ENCODE measurements around the gene PLAAT3.
A peak's percentile ranks its signal among the peaks of the same experiment; 100 is the strongest.
"Not testable (repeated sequence)": the region's sequence is repeated elsewhere in the genome, so short reads cannot be mapped to it uniquely, and the experiment has no call there.

The PLAAT3 gene

DNA sequence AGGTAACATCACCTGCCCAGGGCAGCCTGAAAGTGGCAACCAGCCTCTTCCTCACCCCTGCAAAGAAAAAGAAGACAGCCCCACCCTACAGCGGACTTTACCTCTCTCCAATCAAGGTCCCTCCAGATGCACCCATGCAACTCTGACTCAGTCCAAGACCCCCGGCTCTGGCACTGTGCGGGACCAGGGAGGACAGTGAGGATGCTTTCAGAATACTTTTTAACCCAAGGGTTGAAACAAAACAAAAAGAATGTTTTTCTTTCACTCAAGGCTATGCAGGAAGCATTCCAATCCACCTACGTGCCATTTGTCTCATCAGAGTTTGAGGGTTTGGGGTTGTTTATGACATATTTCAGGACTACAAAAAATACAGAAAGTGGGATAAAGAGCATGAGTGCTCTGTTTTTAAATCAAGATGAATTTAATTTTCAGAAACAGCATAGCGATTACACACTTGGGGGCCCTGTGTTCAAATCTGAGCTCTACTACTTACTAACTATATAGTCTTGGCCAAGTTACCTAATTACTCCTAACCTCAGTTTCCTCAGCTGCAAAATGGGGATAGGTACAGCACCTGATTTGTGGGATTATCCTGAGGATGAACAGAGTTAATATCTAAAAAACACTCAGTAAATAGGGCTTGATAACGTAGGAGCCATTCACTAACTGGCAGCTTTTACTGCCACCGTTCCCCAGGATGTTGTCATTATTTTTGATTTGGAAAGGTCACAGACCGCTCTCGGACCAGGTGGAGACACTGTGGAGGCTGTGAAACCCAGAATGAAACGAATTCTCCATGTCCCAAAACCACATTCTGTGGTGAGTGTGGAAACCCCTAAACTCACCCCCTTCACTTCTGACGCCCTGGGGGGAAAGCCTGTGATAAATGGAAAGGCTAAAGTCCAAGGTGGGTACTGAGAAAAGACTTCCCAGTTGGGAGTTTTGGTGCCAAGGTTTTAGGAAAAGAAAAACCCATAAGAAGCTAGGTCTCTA lies 5.6 kb downstream of the PLAAT3 start:
- DNase-seq (ENCODE audit: low spot score) = no peak

DNA sequence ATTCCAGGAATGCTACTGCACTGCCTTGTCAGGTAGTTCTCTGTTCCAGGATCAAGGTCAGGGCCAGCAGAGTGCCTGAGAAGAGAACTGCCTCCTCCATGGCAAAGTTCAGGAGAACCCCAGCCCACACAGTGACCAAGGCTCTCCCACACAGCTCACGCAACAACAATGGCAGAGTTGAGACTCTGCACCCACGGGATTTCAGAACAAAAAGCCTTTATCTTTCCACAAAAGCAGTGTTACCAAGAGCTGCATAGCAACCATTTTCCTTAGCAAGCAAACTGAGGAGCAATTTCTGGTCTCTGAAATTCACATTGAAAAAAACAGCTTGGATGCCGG lies 11.1 kb downstream of the PLAAT3 start:
- DNase-seq (ENCODE audit: low spot score) = no peak

DNA sequence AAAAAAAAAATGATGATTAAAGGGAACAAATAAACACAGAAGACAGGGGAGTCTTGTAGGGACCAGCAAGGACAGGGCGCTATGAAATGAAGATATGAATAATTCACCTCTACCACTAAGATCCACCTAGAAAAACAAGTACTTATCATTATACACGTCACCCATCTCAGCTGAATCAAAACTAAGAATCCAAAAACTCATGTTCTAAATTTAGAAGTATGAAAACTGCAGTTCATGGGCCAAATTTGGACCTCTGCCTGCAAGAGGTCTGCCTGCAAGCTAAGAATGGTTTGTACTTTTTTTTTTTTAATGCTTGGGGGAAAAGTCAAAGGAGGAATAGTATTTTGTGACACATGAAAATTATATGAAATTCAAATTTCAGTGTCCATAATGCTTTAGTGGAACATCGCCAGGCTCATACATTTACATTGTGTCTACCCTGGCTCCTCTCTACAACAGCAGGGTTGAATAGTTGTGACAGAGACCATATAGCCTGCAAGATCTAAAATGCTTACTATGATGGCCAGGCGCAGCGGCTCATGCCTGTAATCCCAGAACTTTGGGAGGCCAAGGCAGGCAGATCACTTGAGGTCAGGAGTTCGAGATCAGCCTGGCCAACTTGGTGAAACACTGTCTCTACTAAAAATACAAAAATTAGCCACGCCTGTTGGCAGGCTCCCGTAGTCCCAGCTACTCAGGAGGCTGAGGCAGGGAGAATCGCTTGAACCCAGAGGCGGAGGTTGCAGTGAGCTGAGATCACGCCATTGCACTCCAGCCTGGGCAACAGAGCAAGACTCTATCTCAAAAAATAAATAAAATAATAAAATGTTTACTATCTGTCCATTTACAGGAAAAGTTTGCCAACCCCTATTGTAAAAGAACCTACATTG lies 11.7 kb downstream of the PLAAT3 start:
- not testable (repeated sequence) for DNase-seq (ENCODE audit: low spot score)

DNA sequence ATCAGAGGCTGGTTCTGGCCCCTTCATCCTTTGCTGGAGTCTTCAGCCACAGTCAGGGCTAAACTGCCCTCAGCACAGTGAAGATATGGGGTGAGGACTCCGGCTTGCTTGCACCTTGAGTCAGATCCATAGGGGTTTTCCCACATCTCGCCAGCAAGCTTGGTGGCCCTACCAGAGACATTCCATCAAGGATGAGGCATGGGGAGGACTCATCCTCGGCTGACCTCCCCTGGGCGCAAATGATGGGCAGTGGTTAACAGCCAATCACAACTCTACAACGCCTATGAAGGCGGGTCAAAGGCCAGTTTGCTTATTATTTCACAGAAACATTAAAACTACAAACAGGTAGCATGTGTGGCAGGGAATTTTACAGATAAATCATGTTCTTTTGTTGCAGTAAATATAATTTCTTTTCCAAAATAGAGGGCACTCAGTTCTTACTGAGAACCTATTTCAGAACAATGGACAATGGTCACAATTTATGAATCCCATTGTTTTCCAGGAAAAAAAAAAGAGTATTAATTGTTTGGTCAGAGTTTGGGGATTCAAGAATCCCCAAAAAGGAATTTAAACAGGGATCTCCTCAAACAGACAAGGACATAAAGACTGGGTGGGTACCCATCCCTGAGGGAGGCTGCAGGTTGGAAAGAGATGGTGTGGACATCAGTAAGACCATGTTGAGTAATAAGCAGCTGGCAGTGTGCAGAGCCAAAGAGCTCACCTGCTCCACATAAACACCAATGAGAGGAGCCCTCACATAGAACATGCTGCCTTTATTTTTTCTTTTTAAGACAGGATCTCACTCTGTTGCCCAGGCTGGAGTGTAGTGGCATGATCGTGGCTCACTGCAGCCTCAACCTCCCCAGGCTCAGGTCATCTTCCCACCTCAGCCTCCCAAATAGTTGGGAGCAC lies 14.8 kb downstream of the PLAAT3 start:
- no peak for DNase-seq (ENCODE audit: low spot score)

DNA sequence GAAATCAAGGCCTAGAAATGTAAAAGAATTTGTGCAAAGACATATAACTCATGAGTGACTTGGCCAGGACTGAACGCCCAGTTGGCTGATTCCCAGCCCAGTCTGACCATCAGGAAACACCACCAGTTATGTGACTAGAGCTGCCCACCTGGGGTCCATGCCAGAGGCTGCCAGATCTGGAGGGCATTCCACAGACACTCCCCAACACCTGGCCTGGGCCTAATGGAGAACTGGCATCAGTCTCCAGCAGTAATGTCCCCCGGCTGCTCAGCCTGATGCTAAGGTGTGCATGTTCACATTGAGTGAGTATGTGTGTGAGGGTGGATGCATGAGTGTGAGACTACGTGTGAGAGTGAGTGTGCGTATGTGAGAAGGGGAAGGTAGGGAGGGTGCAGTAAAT lies 15.7 kb downstream of the PLAAT3 start:
- no peak for DNase-seq (ENCODE audit: low spot score)

DNA sequence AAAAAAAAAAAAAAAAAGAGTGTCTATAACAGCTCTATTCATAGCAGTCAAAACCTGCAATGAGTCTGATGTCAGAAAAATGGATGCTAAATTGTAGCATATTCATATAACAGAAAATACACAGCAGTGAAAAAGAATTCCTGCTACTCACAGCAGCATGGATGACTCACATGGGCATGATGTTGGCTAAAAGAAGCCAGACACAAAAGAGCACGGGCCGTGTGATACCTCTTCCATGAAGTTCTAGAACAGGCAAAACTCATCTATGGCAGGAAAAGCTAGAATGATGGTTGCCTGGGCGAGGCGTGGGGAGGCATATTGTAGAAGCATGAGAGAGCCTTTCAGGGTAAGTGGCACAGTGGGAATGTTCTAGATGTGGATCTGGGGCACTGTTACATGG lies 18.9 kb downstream of the PLAAT3 start:
- no peak for DNase-seq (ENCODE audit: low spot score)

DNA sequence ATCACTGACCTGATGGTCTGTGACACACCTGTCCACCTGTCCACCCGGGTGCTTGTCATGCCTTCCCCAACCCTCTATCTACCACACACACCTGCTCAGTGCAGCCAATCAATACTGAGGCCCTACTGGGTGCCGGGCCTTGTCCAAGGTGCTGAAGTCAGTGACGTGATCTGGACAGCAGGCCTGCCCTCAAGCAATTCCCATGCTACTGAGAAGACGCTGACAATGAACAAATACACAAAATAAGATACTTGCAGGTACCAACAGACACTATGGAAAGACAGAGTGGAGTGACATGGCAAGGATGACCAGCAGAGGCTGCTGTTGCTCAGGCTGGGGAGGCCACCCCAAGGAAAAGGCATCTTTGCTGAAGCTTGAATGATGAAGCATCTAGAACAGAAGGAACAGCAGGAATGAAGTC lies 21.2 kb downstream of the PLAAT3 start:
- DNase-seq (ENCODE audit: low spot score) = no peak

DNA sequence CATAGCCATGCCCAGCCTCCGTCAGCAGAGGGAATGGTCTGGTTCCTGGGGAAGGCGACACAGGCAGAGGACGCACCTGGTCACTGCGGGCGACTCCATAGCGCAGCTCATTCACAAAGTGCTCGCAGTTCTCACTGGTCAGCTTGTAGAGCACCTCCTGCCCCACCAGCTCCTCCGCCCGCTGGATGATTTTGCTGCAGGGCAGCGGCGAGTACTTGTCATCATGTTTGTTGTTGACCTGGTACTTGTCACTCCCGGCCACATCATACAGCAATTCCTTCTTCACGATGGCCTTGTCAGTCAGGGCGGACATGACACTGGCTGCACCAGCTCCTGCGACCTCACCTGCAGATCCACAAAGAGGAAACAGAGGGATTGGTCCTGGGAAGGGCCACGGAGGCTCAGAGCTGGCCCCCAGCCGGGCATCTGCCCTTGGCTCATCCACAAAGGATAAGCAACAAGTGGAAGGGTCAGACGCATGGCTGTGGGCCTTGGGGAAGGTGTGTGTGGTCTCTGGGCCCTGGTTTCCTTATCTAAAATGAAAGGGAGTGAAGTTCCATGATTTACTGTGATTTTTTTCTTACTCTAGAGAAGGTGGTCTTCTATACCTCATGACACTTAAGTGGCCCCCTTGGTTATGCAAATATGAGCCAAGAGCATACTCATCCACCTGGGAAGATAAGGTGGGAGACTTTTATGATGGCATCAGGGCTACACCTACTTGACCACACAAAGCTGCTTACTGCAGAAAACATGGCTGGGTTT lies 24.0 kb downstream of the PLAAT3 start:
- DNase-seq (ENCODE audit: low spot score) = no peak

DNA sequence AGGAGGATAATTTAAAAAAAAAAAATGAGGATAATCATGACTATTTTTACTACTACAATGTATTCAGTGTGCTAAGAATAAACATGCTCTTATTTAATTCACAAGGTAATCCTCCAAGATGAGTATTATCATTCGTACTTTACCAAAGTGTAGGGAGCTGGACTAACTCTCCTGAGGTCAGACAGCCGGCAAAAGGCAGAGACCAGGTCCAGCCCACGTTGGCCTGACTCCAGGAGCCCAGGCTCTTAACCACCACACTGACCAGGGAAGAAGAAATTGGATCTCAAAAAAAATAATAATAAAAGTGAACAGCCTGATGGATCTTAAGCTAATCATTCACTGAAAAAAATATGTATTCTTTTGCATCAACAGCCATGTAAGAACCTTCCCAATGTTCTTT lies 25.2 kb downstream of the PLAAT3 start:
- DNase-seq (ENCODE audit: low spot score) = no peak

DNA sequence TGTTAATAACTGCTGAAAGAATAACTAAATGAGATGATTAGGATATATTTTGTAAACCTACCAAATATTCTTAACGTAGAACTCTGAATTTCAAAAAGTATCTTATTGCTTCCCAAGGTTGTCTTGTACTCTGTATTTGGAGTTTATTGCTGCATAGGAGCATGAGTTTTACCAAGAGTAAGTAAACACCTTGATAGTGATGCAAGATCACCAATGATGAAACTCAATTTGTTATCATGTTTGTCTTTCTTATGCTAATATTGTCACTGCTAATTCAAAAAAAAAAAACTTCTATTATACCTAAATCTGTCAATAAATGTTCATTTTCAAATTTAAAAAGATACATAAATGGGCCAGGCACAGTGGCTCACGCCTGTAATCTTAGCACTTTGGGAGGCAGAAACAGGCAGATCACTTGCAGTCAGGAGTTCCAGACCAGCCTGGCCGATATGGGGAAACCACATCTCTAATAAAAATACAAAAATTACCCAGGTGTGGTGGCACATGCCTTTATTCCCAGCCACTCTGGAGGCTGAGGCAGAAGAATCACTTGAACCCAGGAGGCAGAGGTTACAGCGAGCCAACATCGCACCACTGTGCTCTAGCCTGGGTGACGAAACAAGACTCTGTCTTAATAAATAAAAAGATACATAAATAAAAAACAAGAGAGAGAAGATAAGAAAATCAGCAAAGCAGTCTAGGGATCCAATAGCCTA lies 27.6 kb downstream of the PLAAT3 start:
- DNase-seq (ENCODE audit: low spot score) = no peak

DNA sequence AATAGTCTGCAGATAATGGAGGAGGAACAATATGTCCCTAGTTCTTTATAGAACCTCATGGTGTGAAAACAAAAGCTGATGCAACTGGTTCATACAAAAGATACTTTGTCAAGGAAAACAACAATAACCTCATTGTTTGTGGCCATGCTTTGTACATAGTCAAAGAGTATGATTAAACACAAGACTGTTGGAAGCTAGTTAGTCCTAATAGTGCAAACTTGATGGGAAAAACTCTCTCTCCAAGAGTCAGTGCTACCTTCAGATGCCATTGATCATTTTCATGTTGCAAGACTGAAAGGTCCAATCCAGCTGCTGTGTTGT lies 30.9 kb downstream of the PLAAT3 start:
- DNase-seq (ENCODE audit: low spot score) = no peak

DNA sequence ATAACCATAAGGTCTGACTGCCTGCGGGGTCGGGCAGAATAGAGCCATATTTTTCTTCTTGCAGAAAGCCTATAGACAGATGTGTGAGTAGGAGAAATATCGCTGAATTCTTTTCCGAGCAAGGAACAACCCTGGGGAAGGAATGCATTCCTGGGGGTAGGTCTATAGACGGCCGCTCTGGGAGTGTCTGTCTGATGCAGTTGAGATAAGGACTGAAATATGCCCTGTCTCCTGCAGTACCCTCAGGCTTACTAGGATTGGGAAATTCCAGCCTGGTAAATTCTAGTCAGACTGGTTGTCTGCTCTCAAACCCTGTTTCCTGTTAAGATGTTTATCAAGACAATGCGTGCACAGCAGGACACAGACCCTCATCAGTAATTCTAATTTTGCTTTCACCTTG lies 33.0 kb downstream of the PLAAT3 start:
- DNase-seq (ENCODE audit: low spot score) = not testable (repeated sequence)

DNA sequence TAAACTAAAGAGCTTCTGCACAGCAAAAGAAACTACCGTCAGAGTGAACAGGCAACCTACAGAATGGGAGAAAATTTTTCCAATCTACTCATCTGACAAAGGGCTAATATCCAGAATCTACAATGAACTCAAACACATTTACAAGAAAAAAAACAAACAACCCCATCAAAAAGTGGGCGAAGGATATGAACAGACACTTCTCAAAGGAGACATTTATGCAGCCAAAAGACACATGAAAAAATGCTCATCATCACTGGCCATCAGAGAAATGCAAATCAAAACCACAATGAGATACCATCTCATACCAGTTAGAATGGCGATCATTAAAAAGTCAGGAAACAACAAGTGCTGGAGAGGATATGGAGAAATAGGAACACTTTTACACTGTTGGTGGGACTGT lies 35.4 kb downstream of the PLAAT3 start:
- DNase-seq (ENCODE audit: low spot score) = not testable (repeated sequence)

DNA sequence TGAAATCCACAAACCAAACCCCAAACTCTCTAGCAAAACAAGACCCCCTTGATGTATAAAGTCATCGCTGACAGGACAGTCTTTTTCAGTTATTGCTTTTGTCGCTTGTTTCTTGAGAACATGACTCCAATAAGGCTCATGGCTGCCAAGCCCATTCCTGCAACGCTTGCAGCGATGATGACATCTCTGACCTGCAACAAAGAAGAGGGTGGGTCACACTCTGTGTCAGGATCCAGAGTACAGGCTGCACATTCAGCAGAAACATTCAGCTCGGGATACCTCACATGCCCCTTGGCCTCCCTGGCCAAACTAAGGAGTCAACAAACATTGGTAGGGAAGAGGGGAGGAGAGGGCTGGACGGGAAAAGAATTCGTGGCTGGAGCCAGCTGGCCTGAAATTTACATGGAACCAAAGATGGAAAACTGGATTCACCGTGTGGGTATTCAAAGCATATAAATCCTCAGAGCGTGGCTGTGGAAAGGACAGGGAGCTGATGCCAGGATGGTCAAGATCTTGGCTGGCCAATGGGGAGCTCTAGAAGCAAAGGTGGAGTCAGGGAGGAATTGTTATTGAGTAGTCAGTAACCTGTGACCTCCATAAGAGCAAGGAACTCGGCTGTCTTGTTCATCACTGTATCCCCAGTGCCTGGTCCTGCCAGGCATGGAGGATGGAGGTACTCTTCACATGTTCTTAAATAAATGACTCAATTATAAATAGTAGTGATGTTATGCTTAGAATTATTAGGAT lies 39.2 kb downstream of the PLAAT3 start:
- DNase-seq (ENCODE audit: low spot score) = peak; percentile 51

DNA sequence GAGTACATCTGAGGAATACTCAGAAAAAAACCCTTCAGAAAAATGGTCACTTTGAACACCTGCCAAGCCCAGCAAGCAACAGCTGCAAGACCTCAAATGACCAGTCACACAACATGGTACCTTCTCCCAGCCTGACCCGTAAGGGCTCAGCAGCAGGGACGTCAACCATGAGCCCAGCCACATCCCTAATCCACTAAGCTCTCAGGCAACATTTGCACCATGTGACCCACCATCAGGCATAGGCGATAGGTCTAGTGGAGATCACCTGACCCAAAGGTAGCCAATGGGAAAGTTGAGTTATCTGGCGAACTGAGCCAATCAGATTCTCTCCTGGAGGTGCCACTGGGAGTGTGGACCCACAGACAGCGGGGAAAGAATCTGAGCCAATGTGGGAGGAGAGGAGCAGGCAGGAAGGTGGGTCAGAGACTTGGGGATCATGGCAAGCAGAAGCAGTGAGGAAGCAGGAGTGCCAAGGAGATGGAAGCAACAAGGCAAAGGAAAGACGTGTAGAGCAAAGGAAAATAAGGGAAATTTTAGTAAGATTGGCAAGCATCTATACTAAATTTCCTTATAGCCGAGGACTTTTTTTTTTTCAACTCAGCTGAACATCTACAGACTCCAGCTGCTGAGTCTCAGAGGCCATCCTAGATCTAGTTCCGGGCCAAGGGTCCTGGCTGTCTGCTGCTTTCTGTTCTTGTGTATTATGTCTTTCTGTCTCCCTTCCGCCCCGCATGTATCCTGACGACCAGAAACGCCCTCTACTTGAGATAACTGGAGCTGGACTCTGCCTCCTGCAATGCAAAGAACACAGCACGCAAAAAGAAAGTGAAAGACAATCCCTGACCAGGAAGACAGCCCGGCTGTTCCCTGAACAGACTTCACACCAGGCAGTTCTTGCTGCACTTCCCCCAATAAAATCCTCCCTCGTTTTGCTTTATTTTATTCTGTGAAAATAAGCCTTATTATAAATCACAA lies 40.1 kb downstream of the PLAAT3 start:
- DNase-seq (ENCODE audit: low spot score) = peak; percentile 76

DNA sequence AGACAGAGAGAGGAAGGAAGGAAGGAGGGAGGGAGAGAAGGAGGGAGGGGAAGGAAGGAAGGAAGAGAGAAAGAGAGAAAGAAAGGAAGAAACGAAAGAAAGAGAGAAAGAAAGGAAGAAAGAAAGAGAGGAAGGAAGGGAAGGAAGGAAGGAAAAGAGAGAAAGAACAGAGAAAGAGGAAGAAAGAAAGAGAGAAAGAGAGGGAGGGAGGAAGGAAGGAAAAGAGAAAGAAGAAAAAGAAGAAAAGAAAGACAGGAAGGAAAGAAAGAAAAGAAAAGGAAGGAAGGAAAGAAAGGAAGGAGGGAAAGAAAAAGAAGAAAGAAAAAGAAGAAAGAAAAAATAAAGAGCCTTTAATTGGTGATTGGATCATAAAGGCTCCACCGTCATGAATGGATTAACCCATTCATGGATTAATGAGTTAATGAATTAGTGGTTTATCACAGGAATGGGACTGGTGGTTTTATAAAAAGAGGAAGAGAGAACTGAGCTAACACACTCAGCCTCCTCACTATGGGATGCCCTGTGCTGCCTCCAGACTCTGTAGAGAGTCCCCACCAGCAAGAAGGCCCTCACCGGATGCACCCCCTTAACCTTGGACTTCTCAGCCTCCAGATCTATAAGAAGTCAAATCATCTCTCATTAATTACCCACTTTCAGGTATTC lies 42.1 kb downstream of the PLAAT3 start:
- DNase-seq (ENCODE audit: low spot score) = no peak

DNA sequence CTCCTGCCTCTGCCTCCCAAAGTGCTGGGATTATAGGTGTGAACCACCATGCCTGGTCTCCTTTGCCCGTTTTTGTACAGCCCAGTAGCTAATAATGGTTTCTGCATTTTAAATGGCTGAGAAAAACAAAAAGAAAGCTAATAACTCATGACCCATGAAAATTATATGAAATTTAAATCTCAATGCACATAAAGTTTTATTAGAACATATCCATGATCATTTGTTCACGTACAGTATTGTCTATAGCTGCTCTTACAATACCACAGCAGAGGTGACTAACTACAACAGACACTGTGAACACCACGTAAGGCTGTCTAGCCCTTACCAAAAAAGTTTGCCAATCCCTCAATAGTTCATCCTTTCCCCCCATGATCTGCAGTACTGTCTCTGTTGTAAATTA lies 44.7 kb downstream of the PLAAT3 start:
- DNase-seq (ENCODE audit: low spot score) = no peak
